Measurements from ENCODE around the gene TMEM59.

Gene TMEM59

DNA sequence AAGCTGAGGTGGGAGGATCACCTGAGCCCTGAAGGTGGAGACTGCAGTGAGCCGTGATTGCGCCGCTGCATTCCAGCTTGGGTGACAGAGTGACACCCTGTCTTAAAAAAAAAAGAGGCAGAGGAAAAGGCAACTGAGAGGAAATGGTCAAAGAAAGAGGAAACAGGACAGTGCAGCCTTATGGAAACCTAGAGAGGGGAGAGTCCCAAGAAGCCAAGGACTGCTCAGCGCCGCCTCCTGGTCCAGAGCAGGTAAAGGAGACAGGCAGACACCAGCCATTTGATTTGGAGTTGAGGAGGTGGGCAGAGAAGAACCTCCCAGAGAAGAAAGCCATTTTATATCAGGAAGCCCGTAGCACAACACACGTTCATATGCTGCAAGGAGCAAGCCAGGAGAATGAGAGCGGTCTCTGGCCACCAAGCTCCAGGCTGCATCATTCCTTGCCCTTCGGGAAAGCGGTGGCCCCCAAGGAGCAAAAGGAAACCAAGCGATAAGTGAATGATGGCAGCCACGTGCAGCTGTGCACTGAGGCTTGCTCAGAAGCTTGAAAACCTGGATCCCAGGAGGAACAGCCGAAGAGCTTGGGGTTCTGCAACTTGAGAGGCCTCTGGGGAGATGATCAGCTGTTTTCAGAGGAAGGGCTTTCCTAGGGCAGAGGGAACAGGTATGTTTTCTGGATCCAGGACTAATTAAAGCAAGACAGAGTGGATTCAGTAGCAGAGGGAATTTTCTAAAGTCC lies 73.1 kb downstream of the TMEM59 start:
- DNase-seq: no peak

Measured in activated CD4-positive, alpha-beta T cell treated with anti-CD3 and anti-CD28 coated beads, Interleukin-2, amount 50 U/mL, for 4 hours (primary cell).